ENCODE data around the gene DMRTB1.

DMRTB1 gene

DNA sequence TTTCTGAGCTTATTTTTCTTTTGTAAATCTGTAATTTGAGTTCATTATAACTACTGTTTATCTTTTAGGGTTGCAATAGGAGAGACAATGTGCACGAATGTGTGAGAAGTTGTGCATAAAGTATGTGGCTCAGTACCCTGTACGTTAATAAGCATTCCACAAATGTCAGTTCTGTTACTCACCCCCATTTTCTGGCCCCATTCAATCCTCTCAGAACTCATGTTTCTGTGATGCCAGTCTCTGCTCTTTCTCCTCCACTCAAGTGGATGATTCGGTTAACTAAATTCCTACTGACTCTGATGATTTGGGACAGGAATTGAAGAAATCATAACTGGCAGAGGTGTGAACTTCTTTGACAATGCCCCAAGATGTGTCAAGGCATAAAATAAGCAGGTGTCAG lies 10.2 kb upstream of the DMRTB1 start:
- H3K4me3 ChIP-seq (ENCODE audit: low read depth, low read length) = no peak overlapping the region
- CTCF ChIA-PET = interaction anchor here (0.6 to 1.9 kb wide), 9 partner anchors 12 to 1362 kb away, joined by 3 to 15 read pairs (median 4); no protein-coding TSS in a partner anchor
- DNase-seq (ENCODE audit: low read depth, low spot score) = peak; percentile 88
- POLR2A ChIA-PET = no interaction called here
- TF ChIP-seq, protein P1, sequence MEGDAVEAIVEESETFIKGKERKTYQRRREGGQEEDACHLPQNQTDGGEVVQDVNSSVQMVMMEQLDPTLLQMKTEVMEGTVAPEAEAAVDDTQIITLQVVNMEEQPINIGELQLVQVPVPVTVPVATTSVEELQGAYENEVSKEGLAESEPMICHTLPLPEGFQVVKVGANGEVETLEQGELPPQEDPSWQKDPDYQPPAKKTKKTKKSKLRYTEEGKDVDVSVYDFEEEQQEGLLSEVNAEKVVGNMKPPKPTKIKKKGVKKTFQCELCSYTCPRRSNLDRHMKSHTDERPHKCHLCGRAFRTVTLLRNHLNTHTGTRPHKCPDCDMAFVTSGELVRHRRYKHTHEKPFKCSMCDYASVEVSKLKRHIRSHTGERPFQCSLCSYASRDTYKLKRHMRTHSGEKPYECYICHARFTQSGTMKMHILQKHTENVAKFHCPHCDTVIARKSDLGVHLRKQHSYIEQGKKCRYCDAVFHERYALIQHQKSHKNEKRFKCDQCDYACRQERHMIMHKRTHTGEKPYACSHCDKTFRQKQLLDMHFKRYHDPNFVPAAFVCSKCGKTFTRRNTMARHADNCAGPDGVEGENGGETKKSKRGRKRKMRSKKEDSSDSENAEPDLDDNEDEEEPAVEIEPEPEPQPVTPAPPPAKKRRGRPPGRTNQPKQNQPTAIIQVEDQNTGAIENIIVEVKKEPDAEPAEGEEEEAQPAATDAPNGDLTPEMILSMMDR (IDR thresholded peaks at IDR 0.05; ENCODE audit: insufficient read depth, low read length, missing control alignments) = no peak

DNA sequence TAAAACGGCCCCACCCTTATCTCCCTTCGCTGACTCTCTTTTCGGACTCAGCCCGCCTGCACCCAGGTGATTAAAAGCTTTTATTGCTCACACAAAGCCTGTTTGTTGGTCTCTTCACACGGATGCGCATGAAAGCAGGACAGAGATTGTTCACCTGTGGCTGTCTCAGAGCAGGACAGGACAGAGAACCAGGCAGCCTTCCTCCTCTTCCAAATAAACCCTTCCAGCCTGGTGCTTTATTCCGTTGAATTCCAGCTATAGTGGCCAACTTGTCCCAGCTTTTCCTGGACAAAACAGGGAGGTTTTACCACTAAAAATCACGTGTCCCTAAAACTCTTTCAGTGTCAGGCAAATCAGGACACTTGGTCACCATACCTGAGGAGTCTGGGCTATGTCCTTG lies 9.5 kb upstream of the DMRTB1 start:
- TF ChIP-seq, protein P1 (IDR thresholded peaks at IDR 0.05; ENCODE audit: insufficient read depth, low read length, missing control alignments) = no peak
- DNase-seq (ENCODE audit: low read depth, low spot score) = no peak
- no peak overlapping the region for H3K4me3 ChIP-seq (ENCODE audit: low read depth, low read length)
- ChIA-PET POLR2A (no interaction called here), CTCF (interaction anchor here (0.6 to 1.8 kb wide), 10 partner anchors 10 to 304 kb away, joined by 3 to 11 read pairs (median 4); no protein-coding TSS in a partner anchor)

DNA sequence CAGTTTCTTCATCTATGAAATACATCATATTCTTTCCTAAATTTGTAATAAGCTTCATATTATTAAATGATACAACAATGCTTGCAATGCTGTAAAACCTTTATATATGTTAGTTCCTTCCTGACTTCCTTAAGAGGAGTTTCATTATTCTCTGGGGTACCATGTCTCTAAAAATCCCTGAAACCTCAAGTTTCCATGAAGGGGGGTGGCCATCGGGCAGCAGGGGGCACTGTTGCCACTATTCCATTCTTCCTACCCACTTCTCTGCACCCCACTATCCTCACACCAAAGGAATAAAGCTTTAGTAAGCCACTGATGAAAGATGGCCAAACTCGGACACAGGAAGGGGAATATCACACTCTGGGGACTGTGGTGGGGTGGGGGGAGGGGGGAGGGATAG lies 9.0 kb upstream of the DMRTB1 start:
- POLR2A ChIA-PET = no interaction called here
- CTCF ChIA-PET = interaction anchor here (0.6 to 1.8 kb wide), 11 partner anchors 10 to 303 kb away, joined by 3 to 11 read pairs (median 4); no protein-coding TSS in a partner anchor
- TF ChIP-seq, protein P1 (IDR thresholded peaks at IDR 0.05; ENCODE audit: insufficient read depth, low read length, missing control alignments) = no peak
- no peak overlapping the region for H3K4me3 ChIP-seq (ENCODE audit: low read depth, low read length)
- DNase-seq (ENCODE audit: low read depth, low spot score) = no peak

DNA sequence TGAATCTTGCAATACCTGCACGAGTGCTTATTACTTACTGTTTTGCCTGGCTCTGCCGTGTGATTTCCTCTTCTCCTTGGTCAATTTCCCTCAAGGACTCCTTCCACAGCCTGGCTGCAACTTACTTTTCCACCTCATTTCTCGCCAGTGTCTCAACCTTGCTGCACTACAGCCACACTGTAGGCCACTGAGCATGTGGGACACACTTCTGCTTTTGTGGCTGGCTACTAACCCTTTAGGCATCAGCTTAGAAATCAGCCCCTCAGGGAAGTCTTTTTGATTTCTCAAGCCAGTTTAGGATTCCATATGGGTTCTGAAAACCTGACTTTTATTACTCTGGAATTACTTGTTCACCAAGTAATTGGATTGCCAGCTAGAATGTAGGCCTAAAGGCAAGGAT lies 5.2 kb upstream of the DMRTB1 start:
- TF ChIP-seq, protein P1 (IDR thresholded peaks at IDR 0.05; ENCODE audit: insufficient read depth, low read length, missing control alignments) = no peak
- POLR2A ChIA-PET = no interaction called here
- CTCF ChIA-PET = interaction anchor here (0.6 to 2.2 kb wide), 3 partner anchors 12 to 175 kb away, joined by 3 to 10 read pairs (median 3); no protein-coding TSS in a partner anchor
- H3K4me3 ChIP-seq (ENCODE audit: low read depth, low read length) = no peak overlapping the region
- no peak for DNase-seq (ENCODE audit: low read depth, low spot score)

DNA sequence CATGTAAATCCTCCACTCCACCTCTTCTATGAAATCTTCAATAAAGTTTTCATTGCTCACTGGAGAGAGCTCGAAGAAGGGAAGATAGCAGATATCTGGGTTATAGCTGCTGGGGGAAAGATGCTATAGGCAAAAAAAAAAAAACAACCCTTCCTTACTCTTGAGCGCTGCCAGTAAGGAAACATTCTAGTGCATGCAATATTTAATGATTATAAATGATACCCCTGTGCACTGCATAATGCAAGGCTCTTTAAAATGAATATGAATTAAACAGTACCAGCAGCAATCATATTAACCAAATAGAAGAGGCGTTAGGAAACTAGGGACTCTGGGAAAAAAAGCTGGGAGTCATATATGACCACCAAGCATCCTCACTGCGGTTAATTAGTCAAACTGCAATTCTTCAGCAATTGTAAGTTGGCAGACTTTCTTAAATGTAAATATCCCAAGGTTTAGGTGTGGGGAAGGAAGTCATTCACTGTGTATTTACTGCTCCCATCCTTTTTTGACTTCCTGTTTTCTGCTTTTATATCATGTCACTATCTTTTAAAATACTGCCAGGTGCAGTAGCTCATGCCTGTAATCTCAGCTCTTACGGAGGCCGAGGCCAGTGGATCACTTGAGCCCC lies 3.7 kb upstream of the DMRTB1 start:
- DNase-seq (ENCODE audit: low read depth, low spot score) = no peak
- ChIA-PET POLR2A (no interaction called here), CTCF (interaction anchor here (0.5 to 3.1 kb wide), 4 partner anchors 10 to 549 kb away, joined by 3 to 8 read pairs (median 4); no protein-coding TSS in a partner anchor)
- no peak overlapping the region for H3K4me3 ChIP-seq (ENCODE audit: low read depth, low read length)
- TF ChIP-seq, protein P1 (IDR thresholded peaks at IDR 0.05; ENCODE audit: insufficient read depth, low read length, missing control alignments) = no peak

DNA sequence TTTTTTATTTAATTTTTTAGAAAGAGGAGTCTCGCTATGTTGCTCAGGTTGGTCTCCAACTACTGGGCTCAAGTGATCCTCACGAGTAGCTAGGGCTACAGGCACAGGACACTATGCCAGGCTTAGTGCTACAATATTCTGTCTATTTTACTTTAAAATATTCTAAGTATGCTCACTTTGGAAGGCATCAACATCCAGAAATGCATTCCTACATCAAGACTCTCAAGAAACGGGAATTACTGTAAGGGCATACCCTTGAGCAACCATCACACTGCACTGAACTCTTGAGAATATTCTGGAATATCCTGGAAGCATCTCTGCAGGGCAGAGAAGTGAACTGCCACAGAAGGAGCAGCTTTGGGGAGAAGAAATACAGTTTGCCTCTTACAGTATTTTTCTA lies 565 bp upstream of the DMRTB1 start:
- no peak for DNase-seq (ENCODE audit: low read depth, low spot score)
- ChIA-PET CTCF (interaction anchor here (1.0 to 1.6 kb wide), 4 partner anchors 11 to 180 kb away, joined by 3 to 6 read pairs (median 4); no protein-coding TSS in a partner anchor), POLR2A (no interaction called here)
- no peak overlapping the region for H3K4me3 ChIP-seq (ENCODE audit: low read depth, low read length)
- TF ChIP-seq, protein P1 (IDR thresholded peaks at IDR 0.05; ENCODE audit: insufficient read depth, low read length, missing control alignments) = no peak

Measured in AG04449 (cell line).